Psoas muscle (tissue), 8 donors: ENCODE results near the gene NOTCH3. TPM values are rescaled to one million over a fixed set of nuclear protein-coding genes. Genes with fewer than 3 reads are reported as not detected.
A peak's percentile ranks its signal among the peaks of the same experiment; 100 is the strongest.

Experiments used
- ATAC-seq, 4 donors: fragments of 200-7000 bp; cut with Tn5 transposase; one replicate each; pipeline ENCODE4 v1.9.1; 2020; ENCODE audit warnings: moderate library complexity in 3 of 4, mild to moderate bottlenecking in 2 of 4
- DNase-seq, 2 donors: peaks; one replicate each; pipeline ENCODE4 v3.0.0-alpha.2; 2020
- H3K27ac ChIP-seq: fragments of 200-600 bp; one replicate; pipeline ENCODE4 v1.8.0; 2022
- H3K27me3 ChIP-seq, 3 donors: fragments of 200-600 bp in 1 of 3; one replicate each; pipeline versions ENCODE4 v1.6.1 to v1.8.0; 2013 to 2022; ENCODE audit warnings: low read length in 2 of 3, mild to moderate bottlenecking in 2 of 3, moderate library complexity in 1 of 3; ENCODE audit not compliant: insufficient read depth in 3 of 3
- H3K36me3 ChIP-seq, 2 donors: fragments of 200-600 bp in 1 of 2; one replicate each; pipeline versions ENCODE4 v1.6.1 to v1.8.0; 2013 to 2022; ENCODE audit warnings: low read depth in 1 of 2, mild to moderate bottlenecking in 1 of 2, moderate library complexity in 1 of 2; ENCODE audit not compliant: insufficient read depth in 1 of 2
- H3K4me1 ChIP-seq: fragments of 200-600 bp; one replicate; pipeline ENCODE4 v1.8.0; 2022
- H3K4me3 ChIP-seq: fragments of 200-600 bp; one replicate; pipeline ENCODE4 v1.8.0; 2022; ENCODE audit warnings: mild to moderate bottlenecking
- H3K9me3 ChIP-seq: fragments of 200-600 bp; one replicate; pipeline ENCODE4 v1.8.0; 2022
- CTCF ChIP-seq: fragments of 200-600 bp; IDR thresholded peaks from one replicate; pipeline ENCODE4 v1.8.0; 2022; ENCODE audit warnings: antibody characterized with exemption
- WGBS, 3 donors: extraction: QIAGEN DNeasy Blood & Tissue Kit; methylation state at CpG; one replicate each; pipeline versions ENCODE4 v1.1.6 to v1.1.7; 2013; 5-methylcytosine and 5-hydroxymethylcytosine counted together
- intact Hi-C, 2 donors: fragments of 100-400 bp; cut with DNase I; formaldehyde crosslinking; loops; one replicate each; pipeline versions ENCODE4 v1.11.0 to v1.14.2; 2022
- polyA plus RNA-seq, 3 donors: library from polyadenylated mRNA; stranded (reverse); fragments of 200-250 nt; gene quantifications; one replicate each; pipeline ENCODE4 v1.2.3, GENCODE V29; 2013
- total RNA-seq, 4 donors: library from RNA; stranded (reverse); fragmentation: NEBNext Ultra II Directional in 2 of 4; extraction: Animal tissue kit (Norgen Biotek cat#: 25700) in 2 of 4; gene quantifications; one replicate each; pipeline versions ENCODE4 v1.2.1 to v1.2.4, GENCODE V29; 2021 to 2023
- donor health status: healthy with polysubstance abuse.
- donor health status: DM: no; HTN: no; CAD: no; lungs with moderate emphysema.
- donor health status: Bipolar disorder and iron deficiency.
- donor health status: healthy.
- donor health status: DM: yes; HTN: yes; CAD: no.
- donor health status: DM: no; HTN: no; CAD: no.
- donor health status: DM: no; HTN: no; CAD: no.
- donor health status: DM: yes; HTN: yes; CAD: no.

NOTCH3 gene
- total and polyA plus RNA-seq, 7 donors, result 8.2 to 80.8 (median 29.4) TPM

DNA sequence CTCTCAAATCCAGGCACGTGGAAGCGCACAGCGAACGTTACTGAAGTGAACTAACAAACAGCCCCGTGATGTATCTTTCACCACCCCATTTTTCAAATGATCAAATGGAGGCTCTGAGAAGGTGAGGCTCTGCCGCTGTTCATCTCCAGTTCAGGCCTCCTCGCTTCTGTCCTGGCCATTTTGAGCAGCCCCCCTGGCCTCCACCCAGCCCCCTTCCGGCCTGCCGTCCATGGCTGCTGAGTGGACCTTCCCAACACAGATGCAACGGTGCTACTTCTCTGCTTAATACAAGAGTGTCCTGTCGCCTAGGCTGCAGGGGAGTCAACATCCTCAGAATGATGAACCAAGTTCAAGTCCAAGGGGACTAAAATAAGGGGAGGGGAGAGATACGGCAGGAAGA lies 83.9 kb downstream of the NOTCH3 start:
- H3K4me3 ChIP-seq, result no peak overlapping the region
- TF ChIP-seq CTCF, result no peak
- 81 to 89% (median 85%) methylated on average over 12 of the region's 12 CpGs for WGBS, 3 donors
- no peak overlapping the region for H3K27ac ChIP-seq
- ATAC-seq, result no peak
- H3K27me3 ChIP-seq, result no peaks in the 10 kb centered on the region
- no peaks in the 10 kb centered on the region for H3K4me1 ChIP-seq
- DNase-seq, result no peak
- H3K9me3 ChIP-seq, result no peaks in the 10 kb centered on the region
- intact Hi-C loops, result no loop called here
- H3K36me3 ChIP-seq, result peaks cover 5 to 94% of the 10 kb centered on the region in 2 donors

GRCh38 chr19:15115762-15116615 lies 84.8 kb downstream of the NOTCH3 start:
- Histone ChIP-seq H3K36me3 (peaks cover 5 to 85% of the 10 kb centered on the region in 2 donors), H3K4me1 (no peaks in the 10 kb centered on the region), H3K9me3 (no peaks in the 10 kb centered on the region), H3K4me3 (no peak overlapping the region), H3K27me3 (no peaks in the 10 kb centered on the region), H3K27ac (peak overlapping the region; percentile 21)
- no peak for DNase-seq
- WGBS, 3 donors, result 73 to 76% (median 74%) methylated on average over 23 of the region's 23 CpGs
- intact Hi-C loops, result no loop called here
- no peak for TF ChIP-seq CTCF
- no peak for ATAC-seq

GRCh38 chr19:15115080-15115479 lies 85.7 kb downstream of the NOTCH3 start:
- no peak for TF ChIP-seq CTCF
- H3K4me1 ChIP-seq, result no peaks in the 10 kb centered on the region
- H3K27ac ChIP-seq, result peak overlapping the region; percentile 21
- H3K36me3 ChIP-seq, result peaks cover 5 to 79% of the 10 kb centered on the region in 2 donors
- DNase-seq (peak; percentile 75 to 90), ATAC-seq (peak; percentile 55 to 70 (median 60))
- H3K9me3 ChIP-seq, result no peaks in the 10 kb centered on the region
- H3K27me3 ChIP-seq, result no peaks in the 10 kb centered on the region
- intact Hi-C loops, result no loop called here
- 39 to 44% (median 40%) methylated on average over 13 of the region's 13 CpGs for WGBS, 3 donors
- no peak overlapping the region for H3K4me3 ChIP-seq

- Histone ChIP-seq H3K9me3 (no peaks in the 10 kb centered on the region), H3K4me1 (no peaks in the 10 kb centered on the region), H3K36me3 (peaks cover 5 to 71% of the 10 kb centered on the region in 2 donors), H3K27me3 (no peaks in the 10 kb centered on the region), H3K27ac (no peak overlapping the region), H3K4me3 (no peak overlapping the region)
- no peak for TF ChIP-seq CTCF
- intact Hi-C loops, result no loop called here
- WGBS, 3 donors, result 58 to 74% (median 60%) methylated on average over 7 of the region's 7 CpGs
- DNase-seq (no peak), ATAC-seq (peak in 1 of 4 donors; percentile 32)
These were observed 86.6 kb downstream of the NOTCH3 start for GRCh38 chr19:15114153-15114540.
